ENCODE results near the gene MRPL18. TPM values are rescaled to one million over a fixed set of nuclear protein-coding genes. Genes with fewer than 3 reads are reported as not detected.
"Not testable (repeated sequence)": the region's sequence is repeated elsewhere in the genome, so short reads cannot be mapped to it uniquely, and the experiment has no call there.

Gene MRPL18
- total and polyA plus RNA-seq, 2 experiments from 2014 or later, result 84.8 to 93.5 TPM

GRCh38 chr6:159788753-159789376, 1.4 kb upstream of the MRPL18 start:
- Histone ChIP-seq H3K9me3 (ENCODE audit: low read depth) (no peaks in the 10 kb centered on the region), H2AFZ (peak overlapping the region; percentile 20), H4K20me1 (ENCODE audit: insufficient read depth, poor library complexity, severe bottlenecking) (peaks cover 19% of the 10 kb centered on the region), H3K4me2 (peak overlapping the region; percentile 92), H3K4me1 (ENCODE audit: insufficient read depth) (peaks cover 32% of the 10 kb centered on the region), H3K4me3 (peak overlapping the region; percentile 35), H3K27ac (peak overlapping the region; percentile 76), H3K27me3 (no peaks in the 10 kb centered on the region), H3K36me3 (replicated peaks; ENCODE audit: insufficient read depth, low read depth) (no peaks in the 10 kb centered on the region), H3K9me2 (replicated peaks; ENCODE audit: insufficient read depth) (no peaks in the 10 kb centered on the region), H3K79me2 (peaks cover 85% of the 10 kb centered on the region)
- no peak for TF ChIP-seq EZH2 (IDR thresholded peaks at IDR 0.05; ENCODE audit: borderline replicate concordance)
- TF ChIP-seq CTCF (IDR thresholded peaks at IDR 0.05; ENCODE audit: poor library complexity), result no peak
- TF ChIP-seq EZH2phosphoT487 (IDR thresholded peaks at IDR 0.05; ENCODE audit: low read depth, severe bottlenecking, unreplicated experiment), result no peak
- peak; percentile 68 for DNase-seq (ENCODE audit: low spot score)
- WGBS (ENCODE audit: low lambda C conversion rate, missing lambda C conversion rate), result under 1% methylated on average over 42 of the region's 60 CpGs

- H3K27ac ChIP-seq, result peak within 1 kb of the TSS; percentile 83
- peaks cover 87% of the 10 kb centered on the region for H3K79me2 ChIP-seq
- H3K9me3 ChIP-seq (ENCODE audit: low read depth), result no peaks in the 10 kb centered on the region
- no peaks in the 10 kb centered on the region for H3K27me3 ChIP-seq
- H2AFZ ChIP-seq, result peak within 1 kb of the TSS; percentile 45
- WGBS (ENCODE audit: low lambda C conversion rate, missing lambda C conversion rate), result 2% methylated on average over 60 of the region's 64 CpGs
- H4K20me1 ChIP-seq (ENCODE audit: insufficient read depth, poor library complexity, severe bottlenecking), result peaks cover 19% of the 10 kb centered on the region
- peak within 1 kb of the TSS; percentile 92 for H3K4me2 ChIP-seq
- H3K9me2 ChIP-seq (replicated peaks; ENCODE audit: insufficient read depth), result no peaks in the 10 kb centered on the region
- TF ChIP-seq CTCF (IDR thresholded peaks at IDR 0.05; ENCODE audit: poor library complexity) (no peak), EZH2 (IDR thresholded peaks at IDR 0.05; ENCODE audit: borderline replicate concordance) (no peak), EZH2phosphoT487 (IDR thresholded peaks at IDR 0.05; ENCODE audit: low read depth, severe bottlenecking, unreplicated experiment) (no peak)
- DNase-seq (ENCODE audit: low spot score), result peak; percentile 100
- no peaks in the 10 kb centered on the region for H3K36me3 ChIP-seq (replicated peaks; ENCODE audit: insufficient read depth, low read depth)
- H3K4me3 ChIP-seq, result peak within 1 kb of the TSS; percentile 53
- H3K4me1 ChIP-seq (ENCODE audit: insufficient read depth), result peaks cover 32% of the 10 kb centered on the region
Observed at GRCh38 chr6:159789377-159790148, 704 bp upstream of the MRPL18 start, which contains the start of gene TCP1. Gene TCP1 (minus strand): TSS chr6:159789602. CDS start chr6:159789468, 134 bp downstream.

- Histone ChIP-seq H2AFZ (peak overlapping the region; percentile 45), H3K4me3 (peak overlapping the region; percentile 53), H4K20me1 (ENCODE audit: insufficient read depth, poor library complexity, severe bottlenecking) (peaks cover 19% of the 10 kb centered on the region), H3K27me3 (no peaks in the 10 kb centered on the region), H3K4me2 (peak overlapping the region; percentile 70), H3K79me2 (peaks cover 75% of the 10 kb centered on the region), H3K27ac (peak overlapping the region; percentile 83), H3K9me3 (ENCODE audit: low read depth) (no peaks in the 10 kb centered on the region), H3K36me3 (replicated peaks; ENCODE audit: insufficient read depth, low read depth) (no peaks in the 10 kb centered on the region), H3K9me2 (replicated peaks; ENCODE audit: insufficient read depth) (no peaks in the 10 kb centered on the region), H3K4me1 (ENCODE audit: insufficient read depth) (peaks cover 37% of the 10 kb centered on the region)
- 14% methylated on average over 18 of the region's 18 CpGs for WGBS (ENCODE audit: low lambda C conversion rate, missing lambda C conversion rate)
- peak; percentile 37 for DNase-seq (ENCODE audit: low spot score)
- TF ChIP-seq CTCF (IDR thresholded peaks at IDR 0.05; ENCODE audit: poor library complexity) (no peak), EZH2phosphoT487 (IDR thresholded peaks at IDR 0.05; ENCODE audit: low read depth, severe bottlenecking, unreplicated experiment) (no peak), EZH2 (IDR thresholded peaks at IDR 0.05; ENCODE audit: borderline replicate concordance) (no peak)
Observed at GRCh38 chr6:159790956-159791598, 810 bp downstream of the MRPL18 start.

- not testable (repeated sequence) for DNase-seq (ENCODE audit: low spot score); H3K27me3 ChIP-seq; H4K20me1 ChIP-seq (ENCODE audit: insufficient read depth, poor library complexity, severe bottlenecking); H2AFZ ChIP-seq; H3K4me3 ChIP-seq; H3K36me3 ChIP-seq (replicated peaks; ENCODE audit: insufficient read depth, low read depth); H3K9me3 ChIP-seq (ENCODE audit: low read depth); H3K9me2 ChIP-seq (replicated peaks; ENCODE audit: insufficient read depth); H3K4me2 ChIP-seq
- peaks cover 51% of the 10 kb centered on the region for H3K79me2 ChIP-seq
- H3K27ac ChIP-seq, result peak overlapping the region; percentile 90
- peaks cover 24% of the 10 kb centered on the region for H3K4me1 ChIP-seq (ENCODE audit: insufficient read depth)
- 76% methylated on average over 8 of the region's 8 CpGs for WGBS (ENCODE audit: low lambda C conversion rate, missing lambda C conversion rate)
Observed at GRCh38 chr6:159794976-159795375, 4.7 kb downstream of the MRPL18 start.
